ENCODE data around the gene CSNK1G1.
"Not testable (repeated sequence)": the region's sequence is repeated elsewhere in the genome, so short reads cannot be mapped to it uniquely, and the experiment has no call there.

The CSNK1G1 gene

DNA sequence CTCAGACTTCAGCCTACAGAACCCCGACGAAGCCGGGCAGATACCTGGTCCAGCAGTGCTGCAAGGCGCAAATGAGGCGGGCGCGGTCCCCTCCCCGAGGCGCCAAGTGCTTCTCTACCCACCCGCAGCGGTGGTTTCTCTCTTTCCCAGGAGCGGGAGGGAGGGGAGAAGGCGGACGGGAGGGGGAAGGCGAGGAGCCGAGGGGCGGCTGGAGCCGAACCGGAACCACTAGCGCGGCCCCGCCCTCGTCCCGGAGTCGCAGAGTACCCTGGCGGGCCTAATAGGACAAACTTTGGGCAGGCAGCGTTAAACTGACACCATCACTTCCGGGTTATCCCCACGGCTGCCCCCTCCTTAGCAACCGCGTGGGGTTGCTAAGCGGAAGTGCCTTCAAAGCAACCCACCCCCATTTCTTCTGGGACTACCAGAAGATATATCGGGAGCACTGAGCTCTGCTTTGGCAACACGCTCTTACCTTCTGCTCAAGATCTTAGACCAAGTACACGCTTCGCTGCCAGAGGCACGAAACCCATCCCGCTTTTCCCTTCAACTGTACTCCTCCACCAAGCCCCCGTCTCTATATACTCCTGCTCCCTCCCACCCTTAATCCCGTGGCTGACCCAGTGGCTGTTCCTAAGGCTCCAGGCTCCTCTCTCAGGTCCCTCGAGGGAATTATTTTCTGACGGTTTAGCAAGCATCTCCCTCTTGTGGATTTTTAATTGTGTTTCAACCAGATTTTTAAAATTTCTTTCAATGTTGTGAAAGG, at the start of gene CSNK1G1:
TSS of gene CSNK1G1 (minus strand) at position 230 of the 766 bp plus-strand sequence. CDS start 55,674 bp downstream, outside the sequence.
- DNase-seq: peak; percentile 15 to 95 (median 88)

DNA sequence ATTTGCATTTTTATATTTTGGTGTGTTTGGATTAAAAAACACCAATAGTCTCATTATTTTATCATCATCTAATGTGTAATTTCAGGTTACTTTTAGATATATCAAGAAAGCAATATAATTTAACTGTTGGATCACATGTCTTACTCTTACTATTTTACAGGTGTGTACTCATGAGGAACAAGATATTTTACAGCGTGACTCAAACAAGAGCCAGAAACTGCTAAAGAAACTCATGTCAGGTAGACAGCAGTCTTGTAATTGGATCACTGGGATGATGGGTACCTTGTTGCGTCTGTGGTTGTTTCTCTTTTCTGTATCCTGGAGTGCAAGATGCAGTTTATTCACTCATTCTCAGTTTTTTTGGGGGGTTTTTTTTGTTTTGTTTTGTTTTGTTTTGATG, 44.6 kb upstream of the CSNK1G1 start:
- DNase-seq: no peak

DNA sequence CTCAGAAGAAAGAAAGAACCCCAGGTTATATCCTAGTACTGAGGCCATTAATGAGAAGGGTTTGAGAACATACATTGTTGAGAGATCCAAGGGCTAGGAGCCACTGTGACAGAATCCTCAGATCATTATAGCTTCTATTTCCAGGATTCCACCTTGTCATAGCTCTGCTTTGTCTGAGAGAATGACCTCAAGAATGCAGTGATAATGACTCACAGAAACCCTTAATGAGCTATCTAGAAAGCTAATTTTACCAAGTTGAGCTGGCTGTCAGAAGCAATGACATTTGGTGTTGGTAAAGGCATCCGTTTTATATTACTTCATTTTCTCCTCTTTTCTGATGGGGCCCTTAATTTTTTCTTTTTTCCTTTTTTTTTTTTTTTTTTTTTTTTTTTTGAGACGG, 42.6 kb upstream of the CSNK1G1 start:
- DNase-seq: no peak

DNA sequence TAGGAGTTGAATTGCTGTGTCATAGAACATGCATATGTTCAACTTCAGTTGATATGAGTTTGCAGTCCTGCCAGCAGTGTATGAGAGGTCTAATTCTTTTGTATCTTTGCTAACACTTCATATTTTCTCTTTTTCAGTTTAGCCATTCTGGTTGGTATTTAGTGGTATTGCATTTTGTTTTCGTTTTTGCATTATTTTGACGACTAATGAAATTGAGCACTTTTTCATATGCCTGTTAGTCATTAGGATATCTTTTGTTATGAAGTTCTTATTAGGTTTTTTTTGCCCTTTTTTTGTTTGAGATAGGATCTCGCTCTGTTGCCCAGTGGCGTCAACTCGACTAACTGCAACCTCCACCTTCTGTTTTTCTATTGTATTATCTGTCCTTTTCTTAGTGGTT, 40.8 kb upstream of the CSNK1G1 start:
- DNase-seq: no peak

DNA sequence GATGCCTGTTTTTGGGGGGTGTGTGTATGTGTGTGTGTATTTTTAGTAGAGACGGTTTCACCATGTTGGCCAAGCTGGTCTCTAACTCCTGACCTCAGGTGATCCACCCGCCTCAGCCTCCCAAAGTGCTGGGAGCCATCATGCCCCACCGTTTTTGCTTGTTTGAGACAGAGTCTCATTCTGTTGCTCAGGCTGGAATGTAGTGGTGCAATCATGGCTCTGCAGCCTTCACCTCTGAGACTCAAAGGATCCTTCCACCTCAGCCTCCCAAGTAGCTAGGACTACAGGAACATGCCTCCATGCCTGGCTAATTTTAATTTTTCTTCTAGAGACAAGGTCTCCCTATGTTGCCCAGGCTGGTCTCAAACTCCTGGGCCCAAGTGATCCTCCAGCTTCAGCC, 36.5 kb upstream of the CSNK1G1 start:
- DNase-seq: not testable (repeated sequence)

DNA sequence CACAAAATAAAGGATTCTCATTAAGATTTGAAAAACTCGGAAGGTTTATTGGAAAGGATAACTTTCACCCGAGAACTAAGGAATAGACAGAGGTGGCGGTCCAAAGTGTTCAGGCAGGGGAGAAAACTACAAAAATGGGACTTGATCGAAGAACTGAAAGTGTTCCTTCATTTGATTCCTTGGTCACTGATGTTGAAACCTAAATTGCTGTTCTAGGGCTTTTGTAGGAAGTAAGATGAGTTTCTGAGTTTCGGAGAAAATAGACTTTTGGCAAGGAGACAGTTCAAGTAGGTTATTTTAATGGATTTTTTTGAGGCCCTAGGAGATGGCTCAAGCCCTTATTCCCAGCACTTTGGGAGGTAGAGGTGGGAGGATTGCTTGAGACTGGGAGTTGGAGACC, 33.1 kb upstream of the CSNK1G1 start:
- no peak for DNase-seq

DNA sequence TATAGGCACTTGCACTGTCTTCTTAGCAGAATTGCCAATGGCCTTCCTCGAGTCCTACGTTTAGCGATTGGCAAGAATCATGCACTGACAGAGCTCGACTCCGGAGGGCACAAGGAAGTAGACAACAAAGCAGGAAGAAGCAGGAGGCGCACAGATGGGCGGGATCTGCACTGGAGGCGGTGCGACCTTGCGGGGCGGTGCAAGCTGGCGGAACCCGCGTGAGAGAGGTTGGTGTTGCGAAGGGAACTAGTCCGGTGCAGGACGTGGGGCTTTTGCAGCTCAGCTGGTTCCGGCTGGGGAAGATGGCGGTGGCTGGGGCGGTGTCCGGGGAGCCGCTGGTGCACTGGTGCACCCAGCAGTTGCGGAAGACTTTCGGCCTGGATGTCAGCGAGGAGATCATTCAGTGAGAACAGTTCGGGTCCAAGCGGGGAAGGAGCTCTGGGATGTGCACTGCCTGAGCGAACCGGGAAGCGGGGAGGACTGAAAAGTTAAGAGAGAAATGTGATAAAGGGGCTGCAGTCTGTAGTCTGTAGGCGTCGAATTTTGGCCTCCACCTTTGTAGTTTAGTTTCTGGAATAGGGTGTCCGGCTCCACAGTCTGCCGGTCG, 31.7 kb upstream of the CSNK1G1 start, which contains the start of gene TRIP4:
TSS of gene TRIP4 (plus strand) at position 275 of the 607 bp plus-strand sequence. CDS start at position 303, 28 bp downstream.
- DNase-seq: peak; percentile 24 to 93 (median 84)

DNA sequence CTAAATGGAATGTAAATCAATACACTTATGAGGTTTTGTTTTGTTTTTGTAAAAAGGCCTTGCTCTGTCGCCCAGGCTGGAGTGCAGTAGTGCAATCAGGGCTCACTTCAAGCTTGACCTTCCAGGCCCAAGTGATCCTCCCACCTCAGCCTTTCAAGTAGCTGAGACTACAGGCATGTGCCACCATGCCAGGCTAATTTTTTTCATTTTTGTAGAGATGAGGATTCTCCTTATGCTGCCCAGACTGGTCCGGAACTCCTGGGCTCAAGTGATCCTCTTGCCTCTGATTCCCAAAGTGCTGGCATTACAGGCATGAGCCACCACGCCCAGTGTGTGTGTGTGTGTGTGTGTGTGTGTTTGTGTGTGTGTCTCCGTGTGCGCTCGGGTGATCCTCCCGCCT, 30.3 kb upstream of the CSNK1G1 start:
- DNase-seq: no peak

DNA sequence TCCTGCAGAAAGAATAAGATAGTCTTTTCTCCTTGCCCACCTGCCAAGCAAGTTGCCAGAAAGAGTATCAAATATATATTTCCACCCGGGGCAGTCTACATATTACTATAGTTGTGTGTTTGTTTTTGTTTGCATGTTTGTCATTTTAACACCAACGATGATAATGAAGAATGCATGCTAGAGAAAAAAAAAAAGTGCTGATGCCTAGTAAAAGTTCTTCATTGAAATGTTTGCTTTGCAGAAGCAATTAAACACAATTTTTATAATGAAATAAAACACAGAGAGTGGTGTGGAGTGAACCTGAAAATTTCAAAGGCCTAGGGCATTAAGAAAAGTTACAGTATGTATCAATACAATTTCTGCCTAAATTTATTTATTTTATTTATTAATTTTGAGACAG, 27.8 kb upstream of the CSNK1G1 start:
- no peak for DNase-seq

DNA sequence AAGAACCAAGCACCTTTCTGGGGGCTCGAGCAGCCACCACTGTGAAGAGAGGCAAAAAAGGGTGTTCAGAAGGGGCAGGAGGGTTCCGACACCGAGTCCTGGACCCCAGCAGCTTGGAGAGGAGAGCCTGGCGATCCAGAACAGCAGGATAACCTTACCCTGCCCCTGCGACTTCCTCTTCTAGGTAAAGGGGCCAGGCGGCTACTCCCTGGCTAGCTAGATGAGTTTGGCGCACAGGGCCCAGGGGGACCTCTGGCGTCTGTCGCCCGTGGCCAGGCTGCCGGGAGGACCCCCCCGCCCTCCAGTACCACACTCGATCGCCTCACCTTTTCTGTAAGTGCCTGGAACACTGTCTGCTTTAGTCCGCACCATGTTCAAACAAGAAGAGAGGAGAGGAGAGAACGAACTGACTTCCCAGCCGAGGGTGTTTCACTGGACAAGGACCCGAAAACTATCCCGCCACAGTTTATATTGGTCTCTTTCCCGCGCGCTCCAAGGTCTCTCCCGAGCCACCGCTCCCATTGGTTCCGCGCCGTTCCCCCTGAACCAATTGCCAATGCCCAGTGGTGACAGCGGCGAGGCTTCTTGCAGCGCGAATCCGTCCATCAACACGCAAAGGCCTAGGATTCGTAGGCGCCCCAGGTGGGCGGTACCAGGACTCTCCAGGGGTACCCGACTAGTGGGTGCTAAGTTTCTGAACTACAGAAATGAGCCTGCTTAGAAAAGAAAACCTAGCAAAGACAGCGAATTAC, 25.2 kb upstream of the CSNK1G1 start, which contains the start of gene PCLAF:
TSS of gene PCLAF (minus strand) at position 442 of the 752 bp plus-strand sequence. CDS start at position 372, 70 bp downstream.
- peak; percentile 21 to 89 (median 80) for DNase-seq

DNA sequence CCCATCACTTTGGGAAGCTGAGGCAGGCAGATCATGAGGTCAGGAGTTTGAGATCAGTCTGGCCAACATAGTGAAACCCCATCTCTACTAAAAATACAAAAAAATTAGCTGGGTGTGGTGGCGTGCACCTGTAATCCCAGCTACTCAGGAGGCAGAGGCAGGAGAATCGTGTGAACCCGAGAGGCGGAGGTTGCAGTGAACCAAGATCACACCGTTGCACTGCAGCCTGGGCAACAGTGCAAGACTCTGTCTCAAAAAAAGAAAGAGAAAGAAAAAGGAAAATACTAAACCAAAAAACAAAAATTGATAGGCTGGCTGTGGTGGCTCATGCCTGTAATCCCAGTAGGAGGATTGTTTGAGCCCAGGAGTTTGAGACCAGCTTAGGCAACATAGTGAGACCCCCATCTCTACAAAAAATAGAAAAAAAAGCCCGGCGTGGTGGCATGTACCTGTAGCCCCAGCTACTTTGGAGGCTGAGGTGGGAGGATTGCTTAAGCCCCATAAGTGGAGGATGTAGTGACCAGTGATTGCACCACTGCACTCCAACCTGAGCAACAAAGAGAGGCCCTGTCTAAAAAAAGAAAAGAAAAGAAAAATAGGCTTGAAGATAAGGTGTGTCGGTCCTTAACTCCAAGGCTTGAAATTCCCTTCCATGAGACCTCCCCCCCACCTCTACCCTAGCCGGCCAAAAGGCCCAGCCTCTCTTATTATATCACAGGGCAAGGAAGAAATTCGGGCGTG, 24.3 kb upstream of the CSNK1G1 start:
- not testable (repeated sequence) for DNase-seq

DNA sequence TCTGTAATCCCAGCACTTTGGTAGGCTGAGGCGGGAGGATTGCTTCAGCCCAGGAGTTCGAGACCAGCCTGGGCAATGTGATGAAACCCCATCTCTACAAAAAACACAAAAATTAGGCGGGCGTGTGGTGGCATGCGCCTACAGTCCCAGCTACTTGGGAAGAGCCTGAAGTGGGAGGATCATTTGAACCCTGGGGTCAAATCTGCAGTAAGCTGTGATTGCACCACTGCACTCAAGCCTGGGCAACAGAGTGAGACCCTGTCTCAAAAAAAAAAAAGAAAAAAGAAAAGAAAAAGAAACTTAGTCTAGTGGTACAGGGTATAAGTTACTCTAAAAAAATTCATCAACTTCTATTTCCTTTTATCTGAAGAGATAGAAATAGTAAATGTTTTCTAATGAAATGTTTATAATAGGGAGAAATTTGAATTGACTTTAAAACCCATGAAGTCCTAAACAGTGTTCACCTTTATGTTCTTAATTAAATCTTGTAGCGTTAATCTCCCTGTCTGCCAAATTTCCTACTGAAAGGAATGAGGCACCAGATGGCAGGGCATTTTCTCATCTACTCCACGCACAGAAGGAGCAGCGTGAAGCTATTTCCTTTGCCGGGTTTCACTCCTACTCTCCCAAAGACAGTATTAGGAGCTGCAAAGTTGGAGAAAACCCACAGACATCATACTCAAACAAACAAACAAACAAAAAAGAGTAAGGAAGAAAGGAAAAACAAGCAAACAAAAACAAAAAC, 23.4 kb upstream of the CSNK1G1 start:
- DNase-seq: no peak

DNA sequence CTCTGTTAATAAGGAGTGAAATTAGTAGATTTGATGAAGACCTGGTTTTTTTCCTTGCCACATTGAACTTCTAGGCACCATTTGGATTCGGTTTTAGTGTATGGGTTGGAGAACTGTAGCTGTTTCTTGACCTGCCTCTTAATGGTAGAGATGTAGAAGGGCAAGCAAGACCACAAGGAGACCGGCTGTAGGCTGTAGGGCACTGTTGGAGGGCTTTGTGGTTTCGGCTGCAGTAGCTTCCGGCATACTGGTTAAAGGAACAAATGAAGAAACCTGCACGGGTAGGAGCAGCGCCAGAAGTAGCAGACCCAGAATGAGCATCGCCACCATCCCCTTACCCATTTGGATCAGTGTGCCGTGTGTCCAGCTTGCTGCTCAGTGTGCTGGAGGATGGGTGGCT, 17.4 kb upstream of the CSNK1G1 start:
- DNase-seq: no peak

DNA sequence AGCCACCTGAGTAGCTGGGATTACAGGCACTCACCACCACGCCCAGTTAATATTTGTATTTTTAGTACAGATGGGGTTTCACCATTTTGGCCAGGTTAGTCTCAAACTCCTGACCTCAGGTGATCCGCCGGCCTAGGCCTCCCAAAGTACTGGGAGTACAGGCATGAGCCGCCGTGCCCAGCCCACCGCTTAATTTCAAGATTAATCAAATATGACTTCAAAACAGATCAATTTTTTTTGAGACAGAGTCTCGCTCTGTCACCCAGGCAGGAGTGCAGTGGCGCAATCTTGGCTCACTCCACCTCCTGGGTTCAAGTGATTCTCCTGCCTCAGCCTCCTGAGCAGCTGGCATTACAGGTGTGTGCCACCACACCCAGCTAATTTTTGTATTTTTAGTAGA, 15.4 kb upstream of the CSNK1G1 start:
- not testable (repeated sequence) for DNase-seq

DNA sequence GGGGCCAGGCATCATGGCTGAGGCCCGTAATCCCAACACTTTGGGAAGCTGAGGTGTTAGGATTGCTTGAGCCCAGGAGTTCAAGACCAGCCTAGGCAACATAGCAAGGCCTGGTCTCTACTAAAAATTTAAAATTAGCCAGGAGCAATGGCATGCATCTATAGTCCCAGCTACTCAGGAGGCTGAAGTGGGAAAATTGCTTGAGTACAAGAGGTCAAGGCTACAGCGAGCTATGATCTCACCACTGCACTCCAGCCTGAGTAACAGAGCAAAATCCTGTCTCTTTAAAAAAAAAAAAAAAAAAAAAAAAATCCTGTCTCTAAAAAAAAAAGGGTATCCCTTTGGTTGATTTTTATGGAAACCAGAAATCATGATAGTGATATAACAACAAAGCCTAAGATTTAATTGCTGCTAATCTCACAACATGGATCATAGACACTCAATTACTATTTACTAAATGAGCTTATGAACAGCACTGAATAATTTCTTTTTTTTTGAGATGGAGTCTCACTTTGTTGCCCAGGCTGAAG, 13.2 kb upstream of the CSNK1G1 start:
- DNase-seq: no peak

DNA sequence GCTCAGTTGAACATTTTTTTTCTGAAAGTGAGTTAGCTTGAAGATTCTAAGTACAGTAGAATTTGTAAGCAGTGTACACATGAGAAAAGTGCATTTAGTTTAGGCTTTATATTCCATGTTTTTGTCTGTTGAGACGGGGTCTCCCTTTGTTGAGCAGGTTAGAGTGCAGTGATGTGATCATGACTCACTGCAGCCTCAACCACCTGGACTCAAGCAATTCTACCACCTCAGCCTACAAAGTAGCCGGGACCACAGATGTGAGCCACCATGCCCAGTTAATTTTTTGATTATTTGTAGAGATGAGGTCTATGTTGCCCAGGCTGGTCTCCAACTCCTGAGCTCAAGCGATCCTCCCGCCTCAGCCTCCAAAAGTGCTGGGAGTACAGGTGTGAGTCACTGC, 5.3 kb upstream of the CSNK1G1 start:
- DNase-seq: no peak

DNA sequence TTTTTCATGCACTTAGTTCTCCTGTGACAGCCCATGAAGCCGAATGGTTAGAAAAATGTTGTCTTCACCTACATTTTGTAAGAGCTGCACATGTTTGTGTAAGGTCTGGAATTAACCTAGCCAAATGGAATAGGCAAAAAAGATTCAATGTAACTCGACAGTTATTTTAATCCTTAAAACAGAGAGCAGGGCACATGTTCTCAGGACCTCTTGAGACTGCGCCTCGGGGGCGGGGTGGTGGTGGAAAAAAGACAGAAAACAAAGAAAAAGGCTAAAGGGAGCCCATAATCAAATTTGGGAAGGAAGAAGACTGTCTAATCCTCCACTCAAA, 702 bp upstream of the CSNK1G1 start:
- no peak for DNase-seq

DNA sequence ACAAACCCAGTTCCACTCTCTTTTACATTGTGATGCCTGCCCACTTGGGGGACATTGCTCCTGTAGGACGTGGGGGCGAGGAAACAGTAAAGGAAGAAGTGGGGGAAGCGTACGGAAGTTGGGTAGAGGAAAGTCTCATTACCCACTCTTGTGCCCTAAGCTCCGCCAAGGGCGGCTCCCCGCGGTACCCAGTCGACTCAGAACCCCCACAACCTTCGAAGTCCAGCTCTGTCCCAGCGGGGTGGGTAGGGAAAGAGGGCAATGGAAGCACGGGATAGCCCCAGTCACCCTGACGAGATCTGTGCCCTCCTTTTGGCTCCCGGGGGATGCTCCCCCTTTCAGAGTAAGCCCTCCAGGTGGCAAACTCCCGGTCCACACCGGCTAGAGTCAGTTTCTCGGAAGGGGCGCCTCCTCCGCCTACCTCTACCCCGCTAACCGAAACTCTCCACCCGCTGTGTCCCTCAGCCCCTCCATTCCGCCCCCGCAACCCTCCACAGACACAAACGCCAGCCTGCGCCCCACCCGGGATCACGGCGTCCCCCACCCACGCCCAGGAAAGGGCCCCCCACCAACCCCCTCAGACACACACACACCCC, 527 bp downstream of the CSNK1G1 start:
- peak in 4 of 14 donors; percentile 20 to 31 (median 24) for DNase-seq

DNA sequence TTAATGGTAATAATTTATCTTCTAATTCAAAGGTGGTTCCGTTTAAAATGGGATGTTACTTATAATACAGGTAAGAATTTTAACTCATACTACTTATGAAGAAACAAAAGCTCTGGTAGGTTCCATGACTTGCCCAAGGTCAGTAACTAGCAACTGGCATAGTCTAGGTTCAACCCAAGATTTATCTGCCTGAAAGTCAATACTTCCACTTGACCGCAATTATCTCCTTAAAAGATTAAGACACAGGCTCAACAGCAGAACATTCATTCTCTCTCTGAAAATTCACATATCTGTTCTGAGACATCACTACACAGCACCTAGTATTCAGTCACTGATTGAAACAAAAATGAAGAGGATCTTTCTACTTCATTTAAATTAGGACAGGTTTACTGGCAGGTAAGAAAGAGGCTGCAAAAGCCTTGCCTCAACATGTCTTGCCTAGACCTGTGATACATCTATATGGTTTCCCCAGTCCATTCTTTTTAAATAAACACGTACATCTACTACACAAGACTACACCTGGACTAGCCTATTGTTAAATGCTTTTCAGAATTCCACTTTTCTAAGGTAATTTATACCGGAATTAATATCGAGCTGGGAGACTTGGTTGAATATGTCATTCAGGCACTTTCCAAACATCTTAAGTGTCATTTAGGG, 1.2 kb downstream of the CSNK1G1 start:
- DNase-seq: no peak

DNA sequence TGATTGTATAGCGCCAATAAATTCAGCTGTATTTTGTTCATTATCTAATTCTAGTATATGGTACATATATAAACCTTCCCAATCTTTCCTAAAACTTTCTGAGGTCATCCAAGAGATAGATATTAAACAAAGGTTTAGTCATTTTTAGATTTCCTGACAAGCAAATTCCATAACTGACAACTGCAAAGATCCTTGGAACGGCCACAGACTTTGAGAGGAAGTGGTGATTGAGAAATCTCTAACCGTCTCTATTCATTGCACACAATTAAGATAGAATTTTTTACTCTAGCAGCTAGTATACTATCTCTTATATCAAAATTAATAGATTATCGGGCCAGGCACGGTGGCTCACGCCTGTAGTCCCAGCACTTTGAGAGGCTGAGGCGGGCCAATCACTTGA, 4.7 kb downstream of the CSNK1G1 start:
- DNase-seq: no peak

DNA sequence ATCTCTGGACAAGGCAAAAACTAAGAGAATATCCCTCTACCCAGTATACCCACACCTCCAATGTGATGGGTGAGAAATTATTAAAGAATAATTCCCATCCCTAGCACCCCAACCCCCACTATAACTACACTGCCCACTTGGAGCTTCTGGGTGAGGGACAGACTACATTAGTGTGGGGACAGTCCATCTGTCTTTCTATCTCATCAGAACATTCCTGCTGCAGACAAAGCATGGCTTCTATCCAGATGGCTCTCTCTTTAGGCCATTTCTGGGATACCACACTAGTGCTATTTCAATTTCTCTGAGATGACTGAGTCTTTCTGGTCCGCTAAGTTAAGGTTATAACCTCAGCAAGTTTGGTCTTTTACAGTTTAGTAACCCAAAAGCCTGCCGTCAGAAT, 6.6 kb downstream of the CSNK1G1 start:
- DNase-seq: no peak

Measured in C1 segment of cervical spinal cord (tissue), 14 donors.